ENCODE data around the gene SYCN. TPM values are rescaled to one million over a fixed set of nuclear protein-coding genes. Genes with fewer than 3 reads are reported as not detected.

The SYCN gene
- total and polyA plus RNA-seq, 2 donors from 2014 or later: not detected

DNA sequence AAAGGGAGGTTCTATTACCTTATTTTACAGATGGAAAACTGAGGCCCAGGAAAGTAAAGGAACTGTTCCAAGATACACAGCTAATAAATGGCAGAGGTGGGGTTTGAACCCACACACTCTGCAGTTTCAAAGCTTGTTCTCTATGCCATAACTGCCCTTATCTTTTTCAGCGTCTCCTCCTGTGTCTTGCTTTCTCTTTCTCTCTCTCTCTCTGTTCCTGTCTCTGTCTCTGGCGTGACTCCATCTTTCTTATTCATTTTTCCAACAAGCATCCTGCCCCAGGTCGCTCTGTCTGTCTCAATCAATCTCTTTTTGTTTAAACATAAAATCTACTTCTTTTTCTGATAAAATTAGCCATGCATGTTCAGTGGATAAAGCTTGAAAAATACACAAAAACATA is 47.8 kb upstream of the SYCN start:
- TF ChIP-seq, protein P1, sequence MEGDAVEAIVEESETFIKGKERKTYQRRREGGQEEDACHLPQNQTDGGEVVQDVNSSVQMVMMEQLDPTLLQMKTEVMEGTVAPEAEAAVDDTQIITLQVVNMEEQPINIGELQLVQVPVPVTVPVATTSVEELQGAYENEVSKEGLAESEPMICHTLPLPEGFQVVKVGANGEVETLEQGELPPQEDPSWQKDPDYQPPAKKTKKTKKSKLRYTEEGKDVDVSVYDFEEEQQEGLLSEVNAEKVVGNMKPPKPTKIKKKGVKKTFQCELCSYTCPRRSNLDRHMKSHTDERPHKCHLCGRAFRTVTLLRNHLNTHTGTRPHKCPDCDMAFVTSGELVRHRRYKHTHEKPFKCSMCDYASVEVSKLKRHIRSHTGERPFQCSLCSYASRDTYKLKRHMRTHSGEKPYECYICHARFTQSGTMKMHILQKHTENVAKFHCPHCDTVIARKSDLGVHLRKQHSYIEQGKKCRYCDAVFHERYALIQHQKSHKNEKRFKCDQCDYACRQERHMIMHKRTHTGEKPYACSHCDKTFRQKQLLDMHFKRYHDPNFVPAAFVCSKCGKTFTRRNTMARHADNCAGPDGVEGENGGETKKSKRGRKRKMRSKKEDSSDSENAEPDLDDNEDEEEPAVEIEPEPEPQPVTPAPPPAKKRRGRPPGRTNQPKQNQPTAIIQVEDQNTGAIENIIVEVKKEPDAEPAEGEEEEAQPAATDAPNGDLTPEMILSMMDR (IDR thresholded peaks at IDR 0.05; ENCODE audit: borderline replicate concordance, extremely low read depth, insufficient read depth): no peak
- Histone ChIP-seq H3K9ac (ENCODE audit: low read length in 3 of 3) (no peak overlapping the region), H3K27me3 (ENCODE audit: control insufficient read depth, insufficient read depth, low read length) (peaks cover 18% of the 10 kb centered on the region), H3K36me3 (ENCODE audit: control insufficient read depth in 2 of 3, insufficient read depth in 3 of 3, low read length in 3 of 3) (no peaks in the 10 kb centered on the region), H3K4me1 (ENCODE audit: control insufficient read depth in 2 of 3, insufficient read depth in 2 of 3, low read depth in 1 of 3, low read length in 3 of 3) (peaks cover 0 to 2% (median 0%) of the 10 kb centered on the region in 3 donors), H3K27ac (ENCODE audit: low read depth in 2 of 2, low read length in 2 of 2) (no peak overlapping the region), H3K4me3 (ENCODE audit: low read length in 3 of 3) (no peak overlapping the region), H3K9me3 (ENCODE audit: control insufficient read depth in 2 of 3, insufficient read depth in 1 of 3, low read length in 3 of 3) (no peaks in the 10 kb centered on the region)
- no peak for DNase-seq
- no peak for FAIRE-seq
- intact Hi-C loops (cut with DNase I): no loop called here

DNA sequence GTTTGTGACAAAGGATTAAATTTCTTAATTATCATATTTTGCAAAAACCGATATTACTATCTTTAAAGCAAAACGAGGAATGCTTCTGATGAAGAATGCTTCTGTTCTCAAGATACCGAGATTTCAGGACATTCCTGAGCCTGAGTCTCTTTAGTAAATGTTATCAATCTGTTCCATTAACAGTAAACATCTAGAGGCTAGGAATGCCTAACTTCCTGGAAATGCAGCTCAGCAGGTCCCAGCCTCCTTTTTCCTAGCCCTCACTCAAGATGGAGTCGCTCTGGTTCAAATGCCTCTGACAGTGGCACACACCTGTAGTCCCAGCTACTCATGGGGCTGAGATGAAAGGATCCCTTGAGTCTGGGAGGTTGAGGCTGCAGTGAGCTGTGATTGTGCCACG is 47.0 kb upstream of the SYCN start:
- Histone ChIP-seq H3K27ac (ENCODE audit: low read depth in 2 of 2, low read length in 2 of 2) (no peak overlapping the region), H3K9ac (ENCODE audit: low read length in 3 of 3) (no peak overlapping the region), H3K27me3 (ENCODE audit: control insufficient read depth, insufficient read depth, low read length) (peaks cover 18% of the 10 kb centered on the region), H3K36me3 (ENCODE audit: control insufficient read depth in 2 of 3, insufficient read depth in 3 of 3, low read length in 3 of 3) (no peaks in the 10 kb centered on the region), H3K9me3 (ENCODE audit: control insufficient read depth in 2 of 3, insufficient read depth in 1 of 3, low read length in 3 of 3) (no peaks in the 10 kb centered on the region), H3K4me1 (ENCODE audit: control insufficient read depth in 2 of 3, insufficient read depth in 2 of 3, low read depth in 1 of 3, low read length in 3 of 3) (peaks cover 0 to 2% (median 0%) of the 10 kb centered on the region in 3 donors), H3K4me3 (ENCODE audit: low read length in 3 of 3) (no peak overlapping the region)
- FAIRE-seq (no peak), DNase-seq (no peak)
- TF ChIP-seq, protein P1 (IDR thresholded peaks at IDR 0.05; ENCODE audit: borderline replicate concordance, extremely low read depth, insufficient read depth): no peak
- intact Hi-C loops (cut with DNase I): no loop called here

DNA sequence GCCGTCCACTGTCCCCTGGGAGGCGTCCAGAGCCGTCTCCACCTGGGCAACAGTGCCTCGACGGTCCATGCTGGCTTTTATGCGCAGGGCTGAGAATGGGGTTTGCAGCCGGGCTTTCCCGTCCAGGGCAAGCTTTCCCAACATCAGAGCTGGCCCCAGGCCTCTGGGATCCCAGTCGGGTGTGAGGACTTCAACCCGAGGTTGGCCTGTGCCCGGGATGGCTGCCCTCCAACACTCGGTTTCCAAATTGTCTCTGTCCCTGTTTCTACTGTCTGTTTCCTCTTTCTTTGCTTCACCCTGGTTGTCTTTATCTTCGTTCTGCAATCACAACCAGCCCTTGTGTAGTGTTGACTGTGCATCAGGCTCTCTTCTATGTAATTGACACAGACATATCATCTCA is 44.7 kb upstream of the SYCN start, which contains the start of gene IFNL4:
IFNL4 (minus strand) TSS at position 51 of the 400 bp plus-strand sequence.
- Histone ChIP-seq H3K27ac (ENCODE audit: low read depth in 2 of 2, low read length in 2 of 2) (no peak within 1 kb of the TSS), H3K36me3 (ENCODE audit: control insufficient read depth in 2 of 3, insufficient read depth in 3 of 3, low read length in 3 of 3) (no peaks in the 10 kb centered on the region), H3K4me3 (ENCODE audit: low read length in 3 of 3) (no peak within 1 kb of the TSS), H3K4me1 (ENCODE audit: control insufficient read depth in 2 of 3, insufficient read depth in 2 of 3, low read depth in 1 of 3, low read length in 3 of 3) (peaks cover 0 to 2% (median 0%) of the 10 kb centered on the region in 3 donors), H3K9ac (ENCODE audit: low read length in 3 of 3) (no peak within 1 kb of the TSS), H3K9me3 (ENCODE audit: control insufficient read depth in 2 of 3, insufficient read depth in 1 of 3, low read length in 3 of 3) (no peaks in the 10 kb centered on the region), H3K27me3 (ENCODE audit: control insufficient read depth, insufficient read depth, low read length) (peaks cover 18% of the 10 kb centered on the region)
- FAIRE-seq (no peak), DNase-seq (no peak)
- TF ChIP-seq, protein P1 (IDR thresholded peaks at IDR 0.05; ENCODE audit: borderline replicate concordance, extremely low read depth, insufficient read depth): no peak
- intact Hi-C loops (cut with DNase I): no loop called here

Data from kidney (tissue), 14 donors.